ENCODE measurements around the gene BMAL2. TPM values are rescaled to one million over a fixed set of nuclear protein-coding genes. Genes with fewer than 3 reads are reported as not detected.

BMAL2 gene
- total RNA-seq, 1 experiment from 2014 or later = 21.5 TPM

GRCh38 chr12:27361372-27361771, 28.7 kb downstream of the BMAL2 start:
- ChIA-PET CTCF (no interaction called here), POLR2A (no interaction called here), RAD21 (ENCODE audit: low non-redundant PET in 1 of 2, low total read pairs in 2 of 2, uncharacterized antibody in 2 of 2, unreplicated experiment in 2 of 2) (no interaction called here)
- intact Hi-C loops (cut with micrococcal nuclease) = no loop called here
- Histone ChIP-seq H3K4me1 (ENCODE audit: control insufficient read depth in 1 of 2, insufficient read depth in 2 of 2, low read length in 2 of 2) (no peaks in the 10 kb centered on the region; a peak in 1 of 4 replicates), H3K9ac (ENCODE audit: low read length) (no peak overlapping the region), H4K20me1 (ENCODE audit: insufficient read depth) (no peaks in the 10 kb centered on the region), H3K27me3 (ENCODE audit: insufficient read depth, low read length) (no peaks in the 10 kb centered on the region), H3K4me3 (replicated peaks in 1 of 2; ENCODE audit: low read depth in 1 of 2, low read length in 2 of 2) (no peak overlapping the region), H3K36me3 (ENCODE audit: control insufficient read depth in 1 of 2, insufficient read depth in 2 of 2, low read length in 2 of 2) (no peaks in the 10 kb centered on the region), H2AFZ (ENCODE audit: low read depth, low read length, poor library complexity, severe bottlenecking) (no peak overlapping the region), H3K27ac (ENCODE audit: low read depth, low read length) (no peak overlapping the region), H3K9me3 (ENCODE audit: control insufficient read depth in 1 of 2, insufficient read depth in 1 of 2, low read depth in 1 of 2, low read length in 2 of 2) (no peaks in the 10 kb centered on the region), H3K79me2 (ENCODE audit: insufficient read depth, low read length) (no peaks in the 10 kb centered on the region), H3K9me2 (ENCODE audit: insufficient read depth) (no peaks in the 10 kb centered on the region), H3K4me2 (ENCODE audit: low read length) (no peak overlapping the region)
- TF ChIP-seq JUND (IDR thresholded peaks at IDR 0.05) (no peak), CTCF (IDR thresholded peaks at IDR 0.05 in 2 of 3, conservative IDR thresholded peaks at IDR 0.05 in 1 of 3; ENCODE audit: borderline replicate concordance in 1 of 3, insufficient read depth in 1 of 3, low read depth in 2 of 3, low read length in 2 of 3) (no peak), POLR2AphosphoS5 (IDR thresholded peaks at IDR 0.05; ENCODE audit: low read depth, low read length) (no peak), CEBPB (IDR thresholded peaks at IDR 0.05; ENCODE audit: low read depth) (no peak), CBX3 (IDR thresholded peaks at IDR 0.05; ENCODE audit: low read depth) (no peak), FOSL1 (IDR thresholded peaks at IDR 0.05; ENCODE audit: low read depth) (no peak), ZNF274 (IDR thresholded peaks at IDR 0.05; ENCODE audit: low read depth, low read length) (no peak), REST (IDR thresholded peaks at IDR 0.05; ENCODE audit: low read depth) (no peak), POLR2A (IDR thresholded peaks at IDR 0.05; ENCODE audit: borderline replicate concordance, extremely low read depth, insufficient read depth, insufficient read length) (no peak), YY1 (IDR thresholded peaks at IDR 0.05; ENCODE audit: extremely low read depth, insufficient replicate concordance, low read depth, low read length) (no peak), EGR1 (IDR thresholded peaks at IDR 0.05; ENCODE audit: low read depth) (no peak), ZFX (IDR thresholded peaks at IDR 0.05) (no peak), SP1 (IDR thresholded peaks at IDR 0.05; ENCODE audit: low read depth) (no peak)
- TF ChIP-seq, protein P1, sequence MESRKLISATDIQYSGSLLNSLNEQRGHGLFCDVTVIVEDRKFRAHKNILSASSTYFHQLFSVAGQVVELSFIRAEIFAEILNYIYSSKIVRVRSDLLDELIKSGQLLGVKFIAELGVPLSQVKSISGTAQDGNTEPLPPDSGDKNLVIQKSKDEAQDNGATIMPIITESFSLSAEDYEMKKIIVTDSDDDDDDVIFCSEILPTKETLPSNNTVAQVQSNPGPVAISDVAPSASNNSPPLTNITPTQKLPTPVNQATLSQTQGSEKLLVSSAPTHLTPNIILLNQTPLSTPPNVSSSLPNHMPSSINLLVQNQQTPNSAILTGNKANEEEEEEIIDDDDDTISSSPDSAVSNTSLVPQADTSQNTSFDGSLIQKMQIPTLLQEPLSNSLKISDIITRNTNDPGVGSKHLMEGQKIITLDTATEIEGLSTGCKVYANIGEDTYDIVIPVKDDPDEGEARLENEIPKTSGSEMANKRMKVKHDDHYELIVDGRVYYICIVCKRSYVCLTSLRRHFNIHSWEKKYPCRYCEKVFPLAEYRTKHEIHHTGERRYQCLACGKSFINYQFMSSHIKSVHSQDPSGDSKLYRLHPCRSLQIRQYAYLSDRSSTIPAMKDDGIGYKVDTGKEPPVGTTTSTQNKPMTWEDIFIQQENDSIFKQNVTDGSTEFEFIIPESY (IDR thresholded peaks at IDR 0.05; ENCODE audit: extremely low read depth, insufficient replicate concordance, low read length) = no peak
- TF ChIP-seq, protein P2, sequence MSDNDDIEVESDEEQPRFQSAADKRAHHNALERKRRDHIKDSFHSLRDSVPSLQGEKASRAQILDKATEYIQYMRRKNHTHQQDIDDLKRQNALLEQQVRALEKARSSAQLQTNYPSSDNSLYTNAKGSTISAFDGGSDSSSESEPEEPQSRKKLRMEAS (IDR thresholded peaks at IDR 0.05) = no peak
- ATAC-seq (no peak), DNase-seq (ENCODE audit: low read depth, low spot score) (no peak)
- BruUV-seq (replicated peaks) = no TSS peak

Measured in HCT116 (cell line).